Transverse colon (tissue), 4 donors: Measurements from ENCODE around the gene HSPA1B. TPM values are rescaled to one million over a fixed set of nuclear protein-coding genes. Genes with fewer than 3 reads are reported as not detected.
A peak's percentile ranks its signal among the peaks of the same experiment; 100 is the strongest.

Experiments used
- DNase-seq: peaks from one replicate; pipeline ENCODE4 v3.0.0-alpha.2; 2019
- H3K27ac ChIP-seq, 4 donors: fragments of 200-600 bp; sonication (generic); 2 replicates each; pipeline ENCODE4 v1.5.1; 2016 to 2018; ENCODE audit warnings: inconsistent platforms in 4 of 4
- H3K27me3 ChIP-seq: fragments of 200-600 bp; sonication (generic); 2 replicates; pipeline ENCODE4 v1.5.1; 2017; ENCODE audit warnings: inconsistent platforms
- H3K36me3 ChIP-seq, 4 donors: fragments of 200-600 bp; sonication (generic); 2 replicates each; pipeline ENCODE4 v1.5.1; 2017 to 2019; ENCODE audit warnings: inconsistent platforms in 4 of 4
- H3K4me1 ChIP-seq, 4 donors: fragments of 200-600 bp; sonication (generic); 2 replicates each; pipeline ENCODE4 v1.5.1; 2017 to 2020; ENCODE audit warnings: inconsistent platforms in 4 of 4
- H3K4me3 ChIP-seq, 4 donors: fragments of 200-600 bp; sonication (generic); 1 replicate in 1 of 4; 2 replicates in 3 of 4; pipeline versions ENCODE4 v1.5.1 to v1.6.1; 2017 to 2019; ENCODE audit warnings: inconsistent platforms in 4 of 4
- H3K9me3 ChIP-seq, 2 donors: fragments of 200-600 bp; sonication (generic); 2 replicates each; pipeline ENCODE4 v1.5.1; 2017 to 2019; ENCODE audit warnings: inconsistent platforms in 2 of 2
- CTCF ChIP-seq, 5 experiments: fragments of 200-600 bp in 3 of 5; fragments of 450-650 bp in 2 of 5; sonication (generic) in 3 of 5; IDR thresholded peaks; 1 replicate in 2 of 5; 2 replicates in 3 of 5; pipeline ENCODE4 v1.5.1; 2016 to 2017; ENCODE audit warnings: antibody characterized with exemption in 5 of 5, inconsistent platforms in 3 of 5, mild to moderate bottlenecking in 2 of 5, moderate library complexity in 1 of 5
- EP300 ChIP-seq: sonication (generic); formaldehyde crosslinking; IDR thresholded peaks from one replicate; pipeline ENCODE4 v1.6.1; 2017; ENCODE audit warnings: antibody characterized with exemption, low read depth
- POLR2A ChIP-seq: fragments of 450-650 bp; IDR thresholded peaks from one replicate; pipeline ENCODE4 v1.6.1; 2016; ENCODE audit warnings: antibody characterized with exemption, mild to moderate bottlenecking, moderate library complexity
- POLR2AphosphoS5 ChIP-seq, 3 donors: sonication (generic); formaldehyde crosslinking; IDR thresholded peaks; one replicate each; pipeline ENCODE4 v1.6.1; 2016; ENCODE audit warnings: antibody characterized with exemption in 3 of 3
- WGBS, 2 donors: methylation state at CpG; one replicate each; pipeline ENCODE4 v1.1.5; 2018; ENCODE audit warnings: low coverage in 1 of 2; 5-methylcytosine and 5-hydroxymethylcytosine counted together
- in situ Hi-C, 4 donors: fragments of 200-750 bp; cut with MboI; loops; one replicate each; pipeline versions ENCODE4 v1.15.0 to v1.15.1; 2017; ENCODE audit warnings: low sequenced_read_pairs in 3 of 4, low pct_ligation_motif_present in 1 of 4, low pct_unique_long_range_greater_than_20kb in 1 of 4
- intact Hi-C: fragments of 100-400 bp; cut with DNase I; formaldehyde crosslinking; loops from one replicate; pipeline ENCODE4 v1.15.1; 2023; ENCODE audit warnings: low total_unique reads
- total RNA-seq, 4 donors: library from RNA; depleted of rRNA; stranded (reverse); fragments of >200 nt; gene quantifications; one replicate each; pipeline ENCODE4 v1.1.0, GENCODE V29; 2016

HSPA1B gene
- total RNA-seq, 4 donors from 2014 or later, result 104 to 471 (median 278) TPM

- Histone ChIP-seq H3K4me1 (no peaks in the 10 kb centered on the region), H3K27ac (no peak overlapping the region), H3K36me3 (peaks cover 0 to 25% (median 8%) of the 10 kb centered on the region in 4 donors), H3K9me3 (no peaks in the 10 kb centered on the region), H3K27me3 (no peaks in the 10 kb centered on the region), H3K4me3 (no peak overlapping the region)
- WGBS, 2 donors, result 95% methylated on average over 15 of the region's 15 CpGs; no CpG with 5 or more reads in 1 of the 2 donors
- TF ChIP-seq CTCF (IDR thresholded peaks at IDR 0.05), result no peak
- TF ChIP-seq POLR2A, result no peak
- no peak for TF ChIP-seq EP300
- no peak for TF ChIP-seq POLR2AphosphoS5 (IDR thresholded peaks at IDR 0.05)
- in situ Hi-C loops, result no loop called here
- DNase-seq, result no peak
- intact Hi-C loops, result no loop called here
These were observed 43.2 kb upstream of the HSPA1B start for GRCh38 chr6:31784098-31784925.

- WGBS, 2 donors, result 97 to 98% methylated on average over 6 to 11 of the region's 11 CpGs
- no peak overlapping the region for H3K27ac ChIP-seq
- no peak overlapping the region for H3K4me3 ChIP-seq
- DNase-seq, result no peak
- no peaks in the 10 kb centered on the region for H3K27me3 ChIP-seq
- TF ChIP-seq CTCF (IDR thresholded peaks at IDR 0.05), result no peak
- TF ChIP-seq POLR2A, result no peak
- no peak for TF ChIP-seq POLR2AphosphoS5 (IDR thresholded peaks at IDR 0.05)
- TF ChIP-seq EP300, result no peak
- H3K4me1 ChIP-seq, result no peaks in the 10 kb centered on the region
- H3K9me3 ChIP-seq, result no peaks in the 10 kb centered on the region
- in situ Hi-C loops, result no loop called here
- intact Hi-C loops, result no loop called here
- H3K36me3 ChIP-seq, result peaks cover 0 to 18% (median 8%) of the 10 kb centered on the region in 4 donors
These were observed 42.1 kb upstream of the HSPA1B start for GRCh38 chr6:31785475-31785874.

- no peaks in the 10 kb centered on the region for H3K27me3 ChIP-seq
- no peak overlapping the region for H3K27ac ChIP-seq
- no peak overlapping the region for H3K4me3 ChIP-seq
- H3K36me3 ChIP-seq, result peaks cover 0 to 7% (median 3%) of the 10 kb centered on the region in 4 donors
- in situ Hi-C loops (no loop called here), intact Hi-C loops (no loop called here)
- H3K4me1 ChIP-seq, result peaks cover 12 to 19% (median 15%) of the 10 kb centered on the region in 4 donors
- no peak for DNase-seq
- H3K9me3 ChIP-seq, result no peaks in the 10 kb centered on the region
- TF ChIP-seq POLR2A (no peak), CTCF (IDR thresholded peaks at IDR 0.05) (peak; percentile 44 to 65 (median 50)), POLR2AphosphoS5 (IDR thresholded peaks at IDR 0.05) (no peak), EP300 (no peak)
- 57 to 73% methylated on average over 6 to 12 of the region's 12 CpGs for WGBS, 2 donors
These were observed 36.0 kb upstream of the HSPA1B start for GRCh38 chr6:31791324-31792089.

GRCh38 chr6:31792090-31792374 is 35.5 kb upstream of the HSPA1B start:
- peaks cover 12 to 19% (median 15%) of the 10 kb centered on the region in 4 donors for H3K4me1 ChIP-seq
- WGBS, 2 donors, result 82% methylated on average over 3 of the region's 3 CpGs; no CpG with 5 or more reads in 1 of the 2 donors

More at GRCh38 chr6:31792090-31792374, 35.5 kb upstream of the HSPA1B start:
- in situ Hi-C loops, result no loop called here
- intact Hi-C loops, result no loop called here
- TF ChIP-seq CTCF (IDR thresholded peaks at IDR 0.05), result no peak
- no peak for TF ChIP-seq EP300
- TF ChIP-seq POLR2AphosphoS5 (IDR thresholded peaks at IDR 0.05), result no peak
- no peak for TF ChIP-seq POLR2A
- H3K9me3 ChIP-seq, result no peaks in the 10 kb centered on the region
- H3K27ac ChIP-seq, result no peak overlapping the region
- peaks cover 0 to 7% (median 3%) of the 10 kb centered on the region in 4 donors for H3K36me3 ChIP-seq
- no peak overlapping the region for H3K4me3 ChIP-seq
- H3K27me3 ChIP-seq, result no peaks in the 10 kb centered on the region
- no peak for DNase-seq
